ENCODE results near the gene NAALADL2. TPM values are rescaled to one million over a fixed set of nuclear protein-coding genes. Genes with fewer than 3 reads are reported as not detected.
"Not testable (repeated sequence)": the region's sequence is repeated elsewhere in the genome, so short reads cannot be mapped to it uniquely, and the experiment has no call there.

The NAALADL2 gene
- total RNA-seq, 4 donors from 2014 or later = 0.85 to 6.3 (median 1.6) TPM

DNA sequence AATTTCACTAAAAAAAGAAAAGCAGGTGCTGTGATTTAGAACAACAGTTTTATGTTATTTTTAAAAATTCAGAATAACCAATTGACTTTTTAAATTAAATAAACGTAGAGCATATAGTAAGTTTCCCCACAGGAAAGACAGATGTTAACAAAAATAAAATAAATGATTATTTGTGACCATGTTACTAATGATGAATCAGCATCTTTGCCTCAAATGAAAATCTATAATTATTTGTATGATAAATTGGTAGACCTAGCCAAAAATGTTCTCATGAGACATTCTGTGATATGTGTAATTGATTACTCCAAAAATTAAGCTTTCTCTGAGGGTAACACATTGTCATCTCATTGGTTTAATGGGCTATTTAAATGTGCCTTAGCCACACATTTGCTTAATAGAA lies 948.0 kb downstream of the NAALADL2 start:
- WGBS, 2 donors = 51 to 73% methylated on average over 1 of the region's 1 CpG
- intact Hi-C loops (cut with DNase I) = no loop called here
- no peaks in the 10 kb centered on the region for H3K27me3 ChIP-seq
- DNase-seq = no peak
- no peak overlapping the region for H3K27ac ChIP-seq
- no peak overlapping the region for H3K4me3 ChIP-seq
- TF ChIP-seq POLR2A (IDR thresholded peaks at IDR 0.05) = no peak
- TF ChIP-seq, protein P1, sequence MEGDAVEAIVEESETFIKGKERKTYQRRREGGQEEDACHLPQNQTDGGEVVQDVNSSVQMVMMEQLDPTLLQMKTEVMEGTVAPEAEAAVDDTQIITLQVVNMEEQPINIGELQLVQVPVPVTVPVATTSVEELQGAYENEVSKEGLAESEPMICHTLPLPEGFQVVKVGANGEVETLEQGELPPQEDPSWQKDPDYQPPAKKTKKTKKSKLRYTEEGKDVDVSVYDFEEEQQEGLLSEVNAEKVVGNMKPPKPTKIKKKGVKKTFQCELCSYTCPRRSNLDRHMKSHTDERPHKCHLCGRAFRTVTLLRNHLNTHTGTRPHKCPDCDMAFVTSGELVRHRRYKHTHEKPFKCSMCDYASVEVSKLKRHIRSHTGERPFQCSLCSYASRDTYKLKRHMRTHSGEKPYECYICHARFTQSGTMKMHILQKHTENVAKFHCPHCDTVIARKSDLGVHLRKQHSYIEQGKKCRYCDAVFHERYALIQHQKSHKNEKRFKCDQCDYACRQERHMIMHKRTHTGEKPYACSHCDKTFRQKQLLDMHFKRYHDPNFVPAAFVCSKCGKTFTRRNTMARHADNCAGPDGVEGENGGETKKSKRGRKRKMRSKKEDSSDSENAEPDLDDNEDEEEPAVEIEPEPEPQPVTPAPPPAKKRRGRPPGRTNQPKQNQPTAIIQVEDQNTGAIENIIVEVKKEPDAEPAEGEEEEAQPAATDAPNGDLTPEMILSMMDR (IDR thresholded peaks at IDR 0.05) = no peak
- H3K9me3 ChIP-seq = no peaks in the 10 kb centered on the region
- no peaks in the 10 kb centered on the region for H3K4me1 ChIP-seq
- H3K36me3 ChIP-seq = no peaks in the 10 kb centered on the region

DNA sequence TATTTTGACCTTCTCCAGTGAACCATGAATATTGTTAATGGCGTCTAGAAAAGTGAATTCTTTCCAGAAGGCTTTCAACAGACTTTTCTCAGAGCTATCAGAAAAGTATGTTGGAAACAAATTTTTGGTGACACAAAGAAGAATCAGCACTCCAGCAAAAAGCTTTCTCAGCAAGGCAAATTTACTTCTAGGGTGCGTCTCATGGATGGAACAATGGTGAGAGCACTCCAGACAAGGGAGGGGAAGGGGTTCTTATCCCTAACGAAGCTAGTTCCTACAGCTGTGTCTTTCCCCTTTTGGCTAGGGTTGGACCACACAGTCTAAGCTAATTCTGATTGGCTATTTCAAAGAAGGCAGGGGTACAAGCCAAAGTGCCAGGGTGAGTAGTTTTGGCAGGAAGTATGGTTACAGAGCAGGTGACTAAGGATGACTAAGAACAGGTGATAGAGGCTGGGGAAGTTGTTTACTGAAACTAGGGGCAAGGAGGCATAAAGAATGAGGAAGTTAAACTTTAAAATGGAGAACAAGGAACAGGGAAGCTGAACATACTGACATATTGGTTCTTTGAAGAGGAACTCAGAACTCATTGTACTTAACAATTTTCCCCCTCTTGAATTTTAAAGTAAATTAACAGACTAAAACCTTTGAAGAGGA lies 959.8 kb downstream of the NAALADL2 start:
- H3K9me3 ChIP-seq = peaks cover 0 to 36% (median 12%) of the 10 kb centered on the region in 3 donors
- no peak overlapping the region for H3K27ac ChIP-seq
- TF ChIP-seq, protein P1 (IDR thresholded peaks at IDR 0.05) = no peak
- no peak for TF ChIP-seq POLR2A (IDR thresholded peaks at IDR 0.05)
- H3K4me3 ChIP-seq = no peak overlapping the region
- no peaks in the 10 kb centered on the region for H3K4me1 ChIP-seq
- intact Hi-C loops (cut with DNase I) = no loop called here
- no peaks in the 10 kb centered on the region for H3K27me3 ChIP-seq
- DNase-seq = no peak
- H3K36me3 ChIP-seq = no peaks in the 10 kb centered on the region
- 66% methylated on average over 3 of the region's 3 CpGs for WGBS, 2 donors

DNA sequence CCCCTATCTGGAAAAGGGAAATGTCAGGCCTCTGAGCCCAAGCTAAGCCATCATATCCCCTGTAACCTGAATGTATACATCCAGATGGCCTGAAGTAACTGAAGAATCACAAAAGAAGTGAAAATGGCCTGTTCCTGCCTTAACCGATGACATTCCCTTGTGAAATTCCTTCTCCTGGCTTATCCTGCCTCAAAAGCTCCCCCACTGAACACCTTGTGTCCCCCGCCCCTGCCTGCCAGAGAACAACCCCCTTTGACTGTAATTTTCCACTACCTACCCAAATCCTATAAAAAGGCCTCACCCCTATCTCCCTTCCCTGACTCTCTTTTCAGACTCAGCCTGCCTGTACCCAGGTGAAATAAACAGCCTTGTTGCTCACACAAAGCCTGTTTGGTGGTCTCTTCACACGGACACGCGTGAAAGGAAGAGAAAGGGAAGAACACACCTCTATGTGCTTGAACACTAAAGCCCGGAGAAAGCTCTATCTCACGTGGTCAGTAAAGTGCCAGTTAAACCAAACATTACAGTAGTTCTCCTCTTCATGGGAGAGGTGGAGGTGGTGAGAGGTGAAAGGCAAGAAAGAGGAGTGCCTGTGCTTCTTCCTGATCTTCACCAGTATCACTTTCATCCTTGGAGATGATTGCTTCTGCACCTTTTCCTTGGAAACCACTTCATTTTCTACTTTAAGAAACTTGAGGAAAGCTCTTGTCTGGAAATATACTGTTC lies 963.8 kb downstream of the NAALADL2 start:
- intact Hi-C loops (cut with DNase I) = not testable (repeated sequence)

DNA sequence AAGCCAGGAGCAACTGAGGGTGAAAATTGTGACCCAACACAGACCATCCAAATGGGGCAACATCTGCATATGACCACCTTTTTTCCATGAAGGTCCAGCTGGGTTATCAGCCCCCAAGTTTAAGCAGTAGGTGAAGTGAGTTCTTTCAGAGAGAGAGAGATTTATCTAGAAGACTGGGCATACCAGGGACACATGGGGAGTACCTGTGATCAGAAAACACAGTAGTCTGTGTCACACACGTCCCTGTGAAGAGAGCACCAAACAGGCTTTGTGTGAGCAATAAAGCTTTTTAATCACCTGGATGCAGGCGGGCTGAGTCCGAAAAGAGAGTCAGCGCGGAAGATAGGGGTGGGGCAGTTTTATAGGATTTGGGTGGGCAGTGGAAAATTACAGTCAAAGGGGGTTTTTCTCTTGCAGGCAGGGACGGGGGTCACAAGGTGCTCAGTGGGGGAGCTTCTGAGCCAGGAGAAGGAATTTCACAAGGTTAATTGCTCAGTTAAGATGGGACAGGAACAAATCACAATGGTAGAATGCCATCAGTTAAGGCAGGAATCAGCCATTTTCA lies 966.0 kb downstream of the NAALADL2 start:
- H3K27me3 ChIP-seq; H3K4me1 ChIP-seq; H3K27ac ChIP-seq; intact Hi-C loops (cut with DNase I); H3K9me3 ChIP-seq; DNase-seq; H3K4me3 ChIP-seq; H3K36me3 ChIP-seq: not testable (repeated sequence)
- 75 to 77% methylated on average over 6 of the region's 6 CpGs for WGBS, 2 donors

More for the DNA sequence above, 963.8 kb downstream of the NAALADL2 start:
- 65 to 90% methylated on average over 4 to 7 of the region's 7 CpGs for WGBS, 2 donors
- H3K4me3 ChIP-seq, H3K36me3 ChIP-seq, H3K27me3 ChIP-seq, DNase-seq, H3K27ac ChIP-seq, H3K4me1 ChIP-seq: not testable (repeated sequence)
- peaks cover 0 to 23% (median 10%) of the 10 kb centered on the region in 3 donors for H3K9me3 ChIP-seq

DNA sequence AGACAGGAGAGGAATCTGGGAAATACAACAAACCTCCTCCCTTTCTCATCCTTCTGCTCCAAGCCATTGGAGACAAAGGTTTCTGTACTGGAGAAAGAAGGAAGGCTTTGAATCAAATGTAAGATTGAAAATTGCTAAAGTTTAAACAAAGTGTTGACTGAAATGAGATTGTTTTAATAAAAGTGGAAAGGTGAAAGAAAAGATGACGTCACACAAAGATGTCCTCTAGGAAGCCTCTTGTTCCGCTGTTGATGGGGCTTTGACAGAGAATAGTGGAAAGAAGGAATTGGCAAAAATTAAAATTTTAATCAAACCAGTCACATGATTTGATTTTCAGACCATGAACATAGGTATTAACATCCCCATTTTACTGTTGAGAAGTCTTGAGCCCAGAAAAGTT lies 967.6 kb downstream of the NAALADL2 start:
- Histone ChIP-seq H3K4me1 (no peaks in the 10 kb centered on the region), H3K27me3 (no peaks in the 10 kb centered on the region), H3K36me3 (no peaks in the 10 kb centered on the region), H3K27ac (no peak overlapping the region), H3K9me3 (no peaks in the 10 kb centered on the region), H3K4me3 (no peak overlapping the region)
- WGBS, 2 donors = 82 to 86% methylated on average over 2 of the region's 2 CpGs
- no peak for TF ChIP-seq POLR2A (IDR thresholded peaks at IDR 0.05)
- TF ChIP-seq, protein P1 (IDR thresholded peaks at IDR 0.05) = no peak
- DNase-seq = no peak
- intact Hi-C loops (cut with DNase I) = no loop called here

DNA sequence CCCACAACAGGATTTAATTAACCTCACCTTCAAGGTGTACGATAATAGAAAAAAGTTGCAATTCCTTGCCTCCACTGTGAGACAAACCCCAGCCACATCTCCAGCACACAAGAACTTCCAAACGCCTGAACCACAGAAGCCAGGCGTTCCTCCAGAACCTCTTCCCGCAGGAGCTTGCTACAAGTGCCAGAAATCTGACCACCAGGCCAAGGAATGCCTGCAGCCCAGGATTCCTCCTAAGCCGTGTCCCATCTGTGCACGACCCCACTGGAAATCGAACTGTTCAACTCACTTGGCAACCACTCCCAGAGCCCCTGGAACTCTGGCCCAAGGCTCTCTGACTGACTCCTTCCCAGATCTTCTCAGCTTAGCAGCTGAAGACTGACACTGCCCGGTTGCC lies 970.7 kb downstream of the NAALADL2 start:
- H3K36me3 ChIP-seq; H3K27me3 ChIP-seq; H3K4me1 ChIP-seq; intact Hi-C loops (cut with DNase I); DNase-seq; H3K27ac ChIP-seq; H3K9me3 ChIP-seq; H3K4me3 ChIP-seq: not testable (repeated sequence)
- WGBS, 2 donors = 83 to 96% methylated on average over 4 to 5 of the region's 8 CpGs

DNA sequence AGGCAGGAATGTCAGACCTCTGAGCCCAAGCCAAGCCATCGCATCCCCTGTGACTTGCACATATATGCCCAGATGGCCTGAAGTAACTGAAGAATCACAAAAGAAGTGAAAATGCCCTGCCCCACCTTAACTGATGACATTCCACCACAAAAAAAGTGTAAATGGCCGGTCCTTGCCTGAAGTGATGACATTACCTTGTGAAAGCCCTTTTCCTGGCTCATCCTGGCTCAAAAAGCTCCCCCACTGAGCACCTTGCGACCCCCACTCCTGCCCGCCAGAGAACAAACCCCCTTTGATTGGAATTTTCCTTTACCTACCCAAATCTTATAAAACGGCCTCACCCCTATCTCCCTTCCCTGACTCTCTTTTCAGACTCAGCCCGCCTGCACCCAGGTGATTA lies 976.6 kb downstream of the NAALADL2 start:
- H3K27ac ChIP-seq; H3K4me1 ChIP-seq; DNase-seq; H3K27me3 ChIP-seq; H3K4me3 ChIP-seq; H3K9me3 ChIP-seq; intact Hi-C loops (cut with DNase I); H3K36me3 ChIP-seq: not testable (repeated sequence)
- 71 to 79% methylated on average over 6 of the region's 6 CpGs for WGBS, 2 donors
